ENCODE measurements around the gene IFT57.

IFT57 gene

GRCh38 chr3:108215871-108216270 is 6.4 kb downstream of the IFT57 start:
- peak; percentile 25 for DNase-seq

DNA sequence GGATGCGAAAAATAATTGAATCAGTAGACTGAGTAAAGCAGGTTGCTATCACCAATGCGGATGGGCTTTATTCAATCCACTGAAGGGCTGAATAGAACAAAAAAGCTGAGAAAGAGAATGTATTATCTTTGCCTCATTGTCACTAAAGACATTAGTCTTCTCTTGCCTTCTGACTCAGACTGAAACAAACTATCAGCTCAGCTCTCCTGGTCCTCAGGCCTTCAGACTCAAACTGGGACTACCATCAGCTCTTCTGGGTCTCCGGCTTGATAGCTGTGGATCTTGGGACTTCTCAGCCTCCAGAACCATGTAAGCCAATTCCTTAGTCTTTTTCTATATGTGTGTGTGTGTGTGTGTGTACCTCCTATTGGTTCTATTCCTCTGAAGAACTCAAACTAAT is 12.6 kb downstream of the IFT57 start:
- DNase-seq: no peak

DNA sequence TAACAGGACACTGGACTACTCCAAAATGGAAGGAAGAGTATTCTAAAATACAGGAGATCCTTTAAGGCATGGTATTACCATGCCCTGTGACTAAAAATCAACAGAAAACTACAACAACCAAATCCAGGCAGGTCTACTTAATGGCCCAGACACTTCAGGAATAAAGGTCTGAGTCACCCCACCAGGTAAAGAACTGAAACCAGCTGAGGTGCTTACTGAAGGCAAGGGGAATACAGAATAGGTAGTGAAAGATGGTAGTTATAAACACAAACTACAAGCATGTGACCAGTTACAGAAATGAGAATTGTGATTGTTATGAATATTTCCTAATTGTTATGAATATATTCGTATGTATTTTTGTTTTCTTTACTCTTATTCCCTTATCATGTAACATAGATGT is 13.4 kb downstream of the IFT57 start:
- no peak for DNase-seq

- no peak for DNase-seq
These were observed 19.4 kb downstream of the IFT57 start for GRCh38 chr3:108202834-108203233.

DNA sequence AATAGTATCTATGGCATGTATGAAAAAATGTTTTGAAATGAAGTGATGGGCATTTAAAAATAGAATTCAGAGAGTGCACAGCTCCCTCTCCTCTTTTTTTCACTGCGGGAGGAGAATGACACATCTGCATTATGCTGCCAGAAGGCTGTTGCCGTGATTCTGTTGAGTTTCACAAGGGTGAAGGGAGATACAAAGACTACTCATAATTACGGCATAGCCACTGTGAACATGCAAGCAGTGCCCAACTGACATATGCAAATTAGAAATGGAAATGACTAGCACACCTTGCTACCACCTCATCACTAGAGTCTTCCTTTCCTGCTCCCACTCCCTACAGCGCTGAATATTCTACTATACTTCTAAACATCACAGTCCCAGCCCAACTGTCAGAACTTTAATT is 20.1 kb downstream of the IFT57 start:
- no peak for DNase-seq

DNA sequence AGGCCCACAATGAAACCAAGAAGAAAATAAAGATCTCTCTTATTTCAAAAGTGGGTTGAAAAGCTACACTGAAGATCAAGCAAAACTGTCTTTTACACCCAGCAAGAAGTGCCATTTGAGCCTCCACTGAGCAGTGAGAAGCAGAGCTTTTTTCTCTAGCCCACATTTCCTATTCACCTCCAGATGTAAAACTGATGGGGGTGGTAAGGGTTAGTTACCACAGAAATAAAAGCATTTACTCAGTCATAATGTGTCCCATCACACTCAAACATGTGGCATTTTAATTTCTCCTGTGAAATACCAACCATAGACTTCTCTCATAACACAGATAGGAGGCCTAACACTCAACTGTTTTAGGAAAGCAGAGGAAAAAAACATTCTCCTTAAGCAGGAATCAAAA is 21.0 kb downstream of the IFT57 start:
- no peak for DNase-seq

DNA sequence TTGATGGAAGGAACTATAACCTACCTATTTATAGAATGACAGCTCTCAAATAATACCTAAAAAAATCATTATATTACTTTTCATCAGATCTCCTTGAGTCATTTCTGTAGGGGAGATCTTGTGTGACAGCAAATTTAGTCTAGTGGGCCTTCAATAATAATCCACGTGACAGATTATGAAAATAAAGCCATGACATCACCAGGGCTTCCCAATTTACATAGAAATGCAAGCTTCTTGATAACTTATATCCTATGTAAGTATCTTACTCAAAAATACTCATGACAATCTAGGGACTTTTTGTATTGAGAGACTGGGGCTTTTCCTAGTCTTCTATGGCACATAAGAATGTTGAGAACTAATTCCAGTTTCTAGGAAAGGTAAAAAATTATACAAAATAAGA is 21.6 kb downstream of the IFT57 start:
- DNase-seq: no peak

GRCh38 chr3:108200024-108200423 is 22.2 kb downstream of the IFT57 start:
- DNase-seq: no peak

- no peak for DNase-seq
These were observed 30.8 kb downstream of the IFT57 start for GRCh38 chr3:108191394-108191793.

DNA sequence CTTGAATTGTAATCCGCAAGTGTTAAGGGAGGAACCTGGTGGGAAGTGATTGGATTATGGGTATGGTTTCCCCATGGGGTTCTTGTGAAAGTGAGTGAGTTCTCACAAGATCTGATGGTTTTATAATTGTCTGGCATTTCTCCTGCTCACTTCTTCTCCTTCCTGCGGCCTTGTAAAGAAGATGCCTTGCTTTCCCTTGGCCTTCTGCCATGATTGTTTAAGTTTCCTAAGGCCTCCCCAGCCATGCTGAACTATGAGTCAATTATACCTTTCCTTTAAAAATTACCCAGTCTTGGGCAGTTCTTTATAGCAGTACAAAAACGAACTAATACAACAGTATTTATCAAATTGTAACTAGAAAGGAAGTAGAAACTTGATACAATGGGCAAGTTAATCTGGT is 31.9 kb downstream of the IFT57 start:
- no peak for DNase-seq

- no peak for DNase-seq
These were observed 32.8 kb downstream of the IFT57 start for GRCh38 chr3:108189440-108189839.

- no peak for DNase-seq
These were observed 36.7 kb downstream of the IFT57 start for GRCh38 chr3:108185536-108185935.

DNA sequence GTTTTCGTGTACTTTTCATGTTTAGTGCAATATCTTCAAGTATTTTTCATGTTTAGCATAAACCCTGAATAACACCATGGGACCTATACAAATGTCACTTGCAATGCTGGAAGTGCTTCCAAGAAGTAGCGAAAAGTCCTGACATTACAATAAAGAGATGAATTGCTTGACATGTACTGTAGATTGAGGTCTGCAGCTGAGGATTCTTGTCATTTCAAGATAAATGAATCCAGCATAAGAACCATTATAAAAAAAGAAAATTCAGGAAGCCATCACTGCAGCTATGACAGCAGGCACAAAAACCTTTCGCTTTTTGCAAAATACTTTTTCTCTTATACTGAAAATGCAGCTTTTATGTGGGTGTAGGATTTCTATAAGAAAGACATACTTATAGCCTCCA is 37.4 kb downstream of the IFT57 start:
- no peak for DNase-seq

DNA sequence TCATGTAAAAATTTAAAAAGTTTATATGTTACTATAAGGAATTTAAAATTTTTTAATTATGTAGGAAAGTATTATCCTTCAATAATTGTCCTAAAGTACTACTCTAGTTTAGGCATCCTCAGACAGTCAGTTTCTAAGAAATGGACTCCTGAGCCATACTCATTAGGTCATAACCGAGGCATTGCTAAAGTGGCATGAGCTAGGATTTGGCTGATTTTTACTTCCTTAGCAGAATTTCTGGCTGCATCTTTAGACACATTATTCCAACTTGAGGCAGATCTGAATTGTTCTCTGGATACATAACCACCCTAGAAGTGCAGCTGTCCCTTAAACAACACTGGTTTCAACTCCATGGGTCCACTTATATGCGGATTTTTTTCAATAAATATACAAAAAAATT is 38.3 kb downstream of the IFT57 start:
- no peak for DNase-seq

DNA sequence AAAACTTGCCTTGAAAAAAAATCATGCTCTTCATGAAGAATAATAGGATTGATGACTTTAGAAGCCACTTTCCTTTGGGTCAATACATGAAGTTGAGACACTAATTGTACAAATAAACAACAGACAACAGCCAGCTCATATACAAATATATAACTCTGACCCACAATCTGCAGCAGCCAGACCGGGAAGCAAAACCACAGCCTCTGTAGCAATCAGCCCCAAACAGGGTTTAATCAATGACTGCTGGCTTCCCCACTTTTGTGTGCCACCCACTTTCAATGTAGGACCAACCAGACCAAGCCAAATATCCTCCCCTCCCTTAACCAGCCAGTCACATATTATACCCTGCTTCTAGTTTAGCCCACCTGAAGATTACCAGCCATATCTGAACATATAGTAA is 39.0 kb downstream of the IFT57 start:
- peak; percentile 6 for DNase-seq

DNA sequence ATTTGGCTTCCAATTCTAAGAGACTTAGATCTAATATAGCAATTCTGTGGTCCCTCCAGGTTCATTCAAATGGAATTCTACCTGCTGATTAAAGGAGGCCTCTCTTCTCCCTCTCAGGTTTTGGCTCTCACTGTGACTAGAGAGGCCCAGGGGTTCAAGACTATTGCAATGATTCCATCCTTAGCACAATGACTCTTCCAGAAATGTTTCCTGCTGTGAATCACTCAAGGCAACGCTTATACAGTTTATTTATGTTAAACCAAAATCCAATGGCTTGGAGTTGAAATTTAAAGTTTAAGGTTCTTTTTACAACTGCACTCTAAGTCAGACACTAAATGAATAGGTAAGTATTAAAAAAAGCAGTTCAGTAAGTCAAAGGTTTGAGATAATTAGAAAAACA is 39.9 kb downstream of the IFT57 start:
- DNase-seq: no peak

- DNase-seq: no peak
These were observed 41.1 kb downstream of the IFT57 start for GRCh38 chr3:108181172-108181571.

DNA sequence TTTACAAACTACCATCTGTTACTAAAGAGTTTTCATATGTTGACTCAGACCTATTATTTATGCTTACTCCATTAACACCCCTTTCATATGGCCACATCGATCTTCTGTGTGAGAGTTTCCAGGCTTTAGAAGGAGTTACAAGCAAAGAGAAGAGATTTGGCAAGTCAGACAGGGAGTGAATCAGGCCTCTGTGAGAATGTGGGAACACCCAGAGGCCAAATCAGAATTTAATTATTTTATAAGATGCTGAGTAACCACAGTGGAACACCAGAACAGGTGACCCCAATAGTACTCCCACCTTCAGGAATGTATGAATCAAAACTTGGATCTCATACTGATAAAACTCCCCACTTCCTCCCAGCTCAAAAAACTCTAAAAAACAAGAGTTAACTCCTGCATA is 42.0 kb downstream of the IFT57 start:
- no peak for DNase-seq

GRCh38 chr3:108178676-108179075 is 43.5 kb downstream of the IFT57 start:
- DNase-seq: no peak

DNA sequence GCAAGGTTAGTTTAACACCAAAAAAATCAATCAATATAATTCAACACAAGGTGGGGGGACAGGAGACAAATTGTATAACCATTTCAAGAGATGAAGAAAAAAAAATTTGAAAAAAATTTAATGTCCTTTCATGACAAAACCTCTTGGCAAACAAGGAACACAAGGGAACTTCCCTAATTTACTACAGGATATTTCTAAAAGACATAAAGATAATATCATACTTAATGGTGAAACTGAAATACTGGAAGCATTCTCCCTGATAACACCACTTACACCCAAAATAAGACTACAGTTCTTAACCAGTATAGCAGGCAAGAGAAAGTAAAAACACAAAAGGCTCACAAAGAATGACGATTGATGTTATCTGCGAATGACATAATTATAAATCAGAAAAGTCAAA is 44.7 kb downstream of the IFT57 start:
- peak; percentile 24 for DNase-seq

DNA sequence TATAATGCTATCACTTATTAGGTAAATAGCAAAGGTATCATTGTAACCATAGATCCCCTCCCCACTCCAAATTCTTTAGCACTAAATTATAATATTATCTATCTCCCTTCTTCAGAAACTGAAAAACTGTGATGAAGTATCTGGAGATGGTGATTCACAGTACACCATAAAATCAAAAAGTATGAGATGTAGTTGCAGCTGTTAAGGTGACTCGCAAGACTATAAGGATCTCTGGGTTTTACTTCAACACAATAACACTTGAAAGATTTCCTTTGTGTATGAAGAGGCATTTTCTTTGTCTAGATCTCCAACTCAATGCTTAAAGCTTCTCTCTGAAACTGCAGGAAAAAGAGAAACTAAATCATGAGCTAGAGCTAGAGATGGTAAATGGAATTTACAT is 46.9 kb downstream of the IFT57 start:
- DNase-seq: no peak

DNA sequence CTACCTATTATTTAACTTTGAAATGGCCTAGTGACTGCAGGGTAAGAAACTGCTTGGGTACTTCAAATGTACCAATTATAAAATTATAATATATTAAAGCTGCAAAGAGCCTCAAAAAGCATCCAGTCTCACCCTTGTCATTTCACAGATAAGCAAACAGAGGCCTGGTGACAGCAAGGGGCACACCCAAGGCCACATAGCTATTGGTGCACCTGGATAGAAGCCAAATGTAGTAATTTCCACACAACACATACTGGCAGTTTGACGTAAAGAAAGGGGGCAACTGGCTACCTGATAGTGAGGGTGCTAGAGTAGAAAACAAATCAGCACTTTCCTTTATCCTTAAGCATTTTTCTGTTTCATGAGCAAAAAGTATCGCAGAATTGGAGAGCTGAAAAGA is 51.1 kb downstream of the IFT57 start:
- DNase-seq: no peak

DNA sequence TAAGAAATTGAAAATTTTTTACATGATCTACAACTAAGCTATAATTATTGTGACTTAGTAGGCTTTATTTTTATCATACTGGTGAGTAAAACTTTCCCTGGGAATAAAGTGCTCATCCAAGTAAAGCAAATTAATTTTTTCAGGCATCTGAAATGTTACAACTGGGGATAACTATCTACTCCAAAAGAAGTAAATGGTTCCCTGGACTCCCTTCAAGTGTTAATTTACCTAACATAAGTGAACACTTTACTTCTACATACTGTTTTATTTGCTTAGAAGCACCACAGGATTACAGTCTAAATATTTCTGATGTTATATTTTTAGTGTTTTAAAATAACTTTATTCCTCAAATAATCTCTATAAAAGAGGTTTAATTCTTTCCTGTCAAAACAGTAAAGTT is 57.8 kb downstream of the IFT57 start:
- DNase-seq: no peak

GRCh38 chr3:108159865-108160264 is 62.4 kb downstream of the IFT57 start:
- DNase-seq: no peak

DNA sequence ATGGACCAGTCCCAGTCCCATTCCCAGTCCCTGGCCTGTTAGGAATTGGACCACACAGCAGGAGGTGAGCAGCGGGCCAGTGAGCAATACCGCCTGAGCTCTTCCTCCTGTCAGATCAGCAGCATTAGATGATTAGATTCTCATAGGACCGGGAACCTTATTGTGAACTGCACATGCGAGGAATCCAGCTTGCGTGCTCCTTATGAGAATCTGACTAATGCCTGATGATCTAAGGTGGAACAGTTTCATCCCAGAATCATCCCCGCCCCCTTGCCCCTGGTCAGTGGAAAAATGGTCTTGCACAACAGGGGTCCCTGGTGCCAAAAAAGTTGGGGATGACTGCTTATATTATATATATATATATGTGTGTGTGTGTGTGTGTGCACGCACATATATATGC is 63.1 kb downstream of the IFT57 start:
- no peak for DNase-seq

DNA sequence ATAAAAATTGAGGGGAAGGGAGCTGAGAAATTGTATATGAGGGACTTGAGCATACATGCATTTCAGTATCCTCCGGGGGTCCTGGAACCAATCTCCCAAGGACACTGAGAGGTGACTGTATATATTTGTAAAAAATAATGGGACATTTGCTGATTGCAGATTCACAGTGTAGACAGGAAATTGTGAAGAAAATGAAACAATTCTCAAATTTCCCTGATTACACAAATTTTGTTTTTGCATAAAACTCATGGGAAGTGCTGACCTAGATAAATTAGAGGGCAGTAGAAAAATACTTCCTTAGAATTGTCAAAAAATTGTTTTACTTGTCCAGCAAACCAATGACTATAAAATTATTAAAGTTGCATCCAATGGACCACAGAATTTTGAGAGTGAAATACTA is 64.0 kb downstream of the IFT57 start:
- DNase-seq: peak; percentile 67

Measured in suppressor macrophage treated with lipopolysaccharide for 4 hours (primary cell).